Measurements from ENCODE around the gene HOXB13. TPM values are rescaled to one million over a fixed set of nuclear protein-coding genes. Genes with fewer than 3 reads are reported as not detected.
A peak's percentile ranks its signal among the peaks of the same experiment; 100 is the strongest.
"Not testable (repeated sequence)": the region's sequence is repeated elsewhere in the genome, so short reads cannot be mapped to it uniquely, and the experiment has no call there.

The HOXB13 gene
- total RNA-seq, 2 donors from 2014 or later = not detected

- Histone ChIP-seq H3K4me3 (ENCODE audit: low read length) (peak overlapping the region; percentile 68), H3K27ac (ENCODE audit: low read depth, low read length) (no peak overlapping the region), H3K9me3 (ENCODE audit: control insufficient read depth, low read length) (no peaks in the 10 kb centered on the region), H3K9ac (ENCODE audit: extremely low read depth, low read length, poor library complexity, severe bottlenecking) (no peak overlapping the region), H3K27me3 (ENCODE audit: control insufficient read depth, insufficient read depth, low read length, poor library complexity, severe bottlenecking) (peaks cover 100% of the 10 kb centered on the region), H3K36me3 (ENCODE audit: control insufficient read depth, insufficient read depth, low read length) (no peaks in the 10 kb centered on the region), H3K4me1 (ENCODE audit: control insufficient read depth, insufficient read depth, low read length) (no peaks in the 10 kb centered on the region)
- Mint-ChIP-seq H3K27ac (no peak overlapping the region), H3K36me3 (ENCODE audit: low read depth) (no peaks in the 10 kb centered on the region), H3K27me3 (ENCODE audit: insufficient read depth) (peaks cover 99% of the 10 kb centered on the region), H3K9me3 (no peaks in the 10 kb centered on the region), H3K4me1 (peaks cover 12% of the 10 kb centered on the region), H3K4me3 (peak overlapping the region; percentile 35)
- no peak for TF ChIP-seq CTCF (conservative IDR thresholded peaks at IDR 0.05)
- no peak for DNase-seq
- WGBS, 2 experiments (ENCODE audit: insufficient coverage in 1 of 2, insufficient read length in 1 of 2) = 20 to 28% methylated on average over 6 to 10 of the region's 10 CpGs
Observed at GRCh38 chr17:48717367-48718226, 11.0 kb downstream of the HOXB13 start.

GRCh38 chr17:48716549-48716948 is 12.0 kb downstream of the HOXB13 start:
- peaks cover 98% of the 10 kb centered on the region for H3K27me3 Mint-ChIP-seq (ENCODE audit: insufficient read depth)
- H3K27ac ChIP-seq (ENCODE audit: low read depth, low read length); H3K36me3 Mint-ChIP-seq (ENCODE audit: low read depth); H3K9ac ChIP-seq (ENCODE audit: extremely low read depth, low read length, poor library complexity, severe bottlenecking); H3K4me1 ChIP-seq (ENCODE audit: control insufficient read depth, insufficient read depth, low read length); DNase-seq; H3K9me3 Mint-ChIP-seq; H3K9me3 ChIP-seq (ENCODE audit: control insufficient read depth, low read length); H3K36me3 ChIP-seq (ENCODE audit: control insufficient read depth, insufficient read depth, low read length); H3K27ac Mint-ChIP-seq; H3K4me3 Mint-ChIP-seq; H3K4me3 ChIP-seq (ENCODE audit: low read length): not testable (repeated sequence)
- H3K27me3 ChIP-seq (ENCODE audit: control insufficient read depth, insufficient read depth, low read length, poor library complexity, severe bottlenecking) = peaks cover 100% of the 10 kb centered on the region
- peaks cover 12% of the 10 kb centered on the region for H3K4me1 Mint-ChIP-seq
- 82% methylated on average over 3 of the region's 3 CpGs; no CpG with 5 or more reads in 1 of the 2 experiments for WGBS, 2 experiments (ENCODE audit: insufficient coverage in 1 of 2, insufficient read length in 1 of 2)

- Histone ChIP-seq H3K4me3 (ENCODE audit: low read length) (no peak overlapping the region), H3K4me1 (ENCODE audit: control insufficient read depth, insufficient read depth, low read length) (no peaks in the 10 kb centered on the region), H3K36me3 (ENCODE audit: control insufficient read depth, insufficient read depth, low read length) (no peaks in the 10 kb centered on the region), H3K9ac (ENCODE audit: extremely low read depth, low read length, poor library complexity, severe bottlenecking) (no peak overlapping the region), H3K27me3 (ENCODE audit: control insufficient read depth, insufficient read depth, low read length, poor library complexity, severe bottlenecking) (peaks cover 100% of the 10 kb centered on the region), H3K27ac (ENCODE audit: low read depth, low read length) (no peak overlapping the region), H3K9me3 (ENCODE audit: control insufficient read depth, low read length) (no peaks in the 10 kb centered on the region)
- no peak for DNase-seq
- Mint-ChIP-seq H3K27me3 (ENCODE audit: insufficient read depth) (peaks cover 98% of the 10 kb centered on the region), H3K9me3 (no peaks in the 10 kb centered on the region), H3K27ac (no peak overlapping the region), H3K4me1 (peaks cover 12% of the 10 kb centered on the region), H3K4me3 (no peak overlapping the region), H3K36me3 (ENCODE audit: low read depth) (no peaks in the 10 kb centered on the region)
- 68 to 100% methylated on average over 1 to 5 of the region's 5 CpGs for WGBS, 2 experiments (ENCODE audit: insufficient coverage in 1 of 2, insufficient read length in 1 of 2)
- no peak for TF ChIP-seq CTCF (conservative IDR thresholded peaks at IDR 0.05)
Observed at GRCh38 chr17:48715496-48716399, 12.8 kb downstream of the HOXB13 start.

Measured in endodermal cell (in vitro differentiated cells).